EH (cell line): ENCODE results near the gene DOK1.
A peak's percentile ranks its signal among the peaks of the same experiment; 100 is the strongest.

Source experiments
- DNase-seq: peaks from one replicate; pipeline ENCODE4 v3.0.0-alpha.2; 2015; ENCODE audit warnings: low read depth

DOK1 gene

DNA sequence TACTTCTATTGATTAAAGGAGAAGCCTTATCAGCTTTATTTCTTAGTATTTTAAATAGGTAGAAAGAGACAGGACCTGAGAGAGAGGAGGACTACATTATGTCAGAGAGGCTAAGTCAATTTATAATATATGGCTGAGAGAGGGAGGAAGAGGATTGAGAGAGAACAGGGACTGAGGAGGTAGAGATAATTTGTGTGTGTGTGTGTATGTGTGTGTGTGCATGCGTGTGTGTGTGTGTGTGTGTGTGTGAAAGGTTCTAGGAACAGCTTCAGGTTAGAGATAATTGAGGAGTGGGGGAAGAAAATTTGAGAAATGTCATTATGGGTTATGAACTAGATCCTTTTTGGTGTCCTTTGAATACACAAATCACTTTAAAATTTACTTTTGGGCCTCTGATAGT is 15.2 kb downstream of the DOK1 start:
- DNase-seq: no peak

DNA sequence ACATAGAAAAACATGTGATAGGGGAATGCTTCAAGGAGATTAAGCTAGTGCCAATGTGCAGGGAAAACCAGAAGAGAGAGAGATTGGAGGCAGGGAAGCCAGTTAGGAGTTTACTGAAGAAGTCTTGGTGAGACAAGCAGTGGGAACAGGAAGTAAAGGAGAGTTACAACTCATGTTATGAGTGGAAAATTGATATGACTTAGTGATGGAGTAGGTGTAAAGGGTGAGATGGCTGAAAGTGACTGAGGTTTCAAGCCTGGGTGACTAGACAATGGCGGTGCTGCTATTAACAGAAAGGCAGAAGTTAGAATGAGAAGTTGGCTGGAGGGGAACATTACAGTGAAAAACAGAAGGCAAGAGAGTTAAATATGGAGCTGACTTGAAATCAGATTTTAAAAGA is 16.5 kb downstream of the DOK1 start:
- no peak for DNase-seq

DNA sequence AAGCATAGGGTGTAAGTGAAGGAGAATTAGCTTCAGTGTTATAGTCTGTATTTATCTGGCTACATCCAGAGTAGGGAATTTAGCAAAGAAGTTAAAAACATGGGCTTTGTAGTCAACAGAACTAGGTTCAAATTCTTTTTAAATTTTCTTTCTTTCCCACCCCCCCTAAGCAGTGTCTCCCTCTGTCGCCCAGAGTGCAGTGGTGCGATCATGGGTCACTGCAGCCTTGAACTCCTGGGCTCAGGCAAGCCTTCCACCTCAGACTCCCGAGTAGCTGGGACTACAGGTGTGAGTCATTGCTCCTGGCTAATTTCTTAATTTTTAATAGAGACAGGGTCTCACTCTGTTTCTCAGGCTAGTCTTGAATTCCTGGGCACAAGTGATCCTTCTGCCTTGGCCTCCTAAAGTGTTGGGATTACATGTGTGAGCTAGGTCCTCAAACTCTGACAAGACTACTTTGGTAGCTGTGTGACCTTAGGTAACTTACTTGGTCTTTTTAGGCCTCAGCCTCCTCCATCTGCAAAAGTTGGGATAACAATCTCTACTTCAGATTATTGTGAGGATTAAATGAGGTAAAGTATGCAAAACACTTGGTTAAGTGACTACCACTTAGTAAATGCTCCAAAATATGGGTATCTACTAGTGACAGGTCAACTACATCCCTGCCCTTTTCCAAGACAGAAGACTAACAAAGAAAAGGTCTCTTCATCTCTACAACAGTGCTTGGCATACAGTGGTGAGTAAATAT is 17.8 kb downstream of the DOK1 start:
- DNase-seq: no peak

DNA sequence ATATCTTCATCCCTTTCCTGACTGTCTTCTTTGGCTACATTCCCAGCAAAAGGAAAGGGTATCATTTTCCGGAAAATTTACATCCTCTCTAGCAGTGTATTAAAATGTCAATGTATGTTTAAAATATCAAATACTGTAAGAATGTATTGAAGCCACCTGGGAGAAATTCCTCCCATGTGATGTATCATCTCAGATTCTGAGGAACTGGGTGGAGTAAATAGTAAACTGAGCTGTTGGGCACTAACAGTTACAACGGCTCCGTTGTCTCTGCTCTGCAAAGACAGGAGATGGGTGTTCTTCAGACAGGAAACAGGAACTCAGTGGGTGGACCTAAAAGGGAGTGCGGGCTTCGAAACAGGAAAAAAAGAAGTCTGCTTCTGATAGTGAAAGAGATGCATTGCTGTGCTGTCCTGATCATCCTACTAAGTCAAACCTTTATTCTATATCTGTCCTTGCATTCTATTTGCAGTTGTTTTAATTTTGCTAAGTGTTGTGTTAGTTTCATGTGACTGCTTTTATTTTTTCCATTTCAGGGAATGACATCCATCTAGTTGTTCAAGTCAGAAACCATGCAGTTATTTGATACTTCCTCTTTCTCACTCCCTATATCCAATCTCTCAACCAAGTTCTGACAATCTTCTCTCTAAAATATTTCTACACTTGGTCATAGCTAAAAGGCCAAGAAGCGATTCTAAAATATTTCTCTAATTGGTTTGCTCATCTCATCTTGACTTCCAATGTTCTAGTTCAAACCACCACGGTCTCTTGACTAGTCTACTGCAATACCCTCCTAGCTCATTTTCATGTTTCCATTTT is 19.4 kb downstream of the DOK1 start:
- peak; percentile 90 for DNase-seq

DNA sequence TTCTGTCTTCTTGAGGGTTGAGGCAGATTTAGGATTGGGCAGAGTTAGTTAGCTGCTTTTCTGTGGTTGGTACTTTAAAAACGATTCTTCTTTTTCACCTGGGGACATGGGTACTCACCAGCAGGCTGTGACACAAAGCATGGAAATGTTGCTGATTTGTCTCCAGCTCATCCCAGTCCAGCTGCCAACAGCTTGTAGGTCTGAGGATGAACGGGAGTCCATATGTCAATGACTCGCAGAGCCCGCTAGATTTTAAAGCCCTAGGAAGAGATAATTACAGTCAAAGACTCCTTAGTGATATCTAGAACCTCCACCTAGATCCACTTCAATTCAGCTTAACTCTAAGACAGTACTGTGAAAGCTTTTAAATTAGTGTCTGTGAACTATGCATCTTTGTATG is 20.8 kb downstream of the DOK1 start:
- peak; percentile 62 for DNase-seq

DNA sequence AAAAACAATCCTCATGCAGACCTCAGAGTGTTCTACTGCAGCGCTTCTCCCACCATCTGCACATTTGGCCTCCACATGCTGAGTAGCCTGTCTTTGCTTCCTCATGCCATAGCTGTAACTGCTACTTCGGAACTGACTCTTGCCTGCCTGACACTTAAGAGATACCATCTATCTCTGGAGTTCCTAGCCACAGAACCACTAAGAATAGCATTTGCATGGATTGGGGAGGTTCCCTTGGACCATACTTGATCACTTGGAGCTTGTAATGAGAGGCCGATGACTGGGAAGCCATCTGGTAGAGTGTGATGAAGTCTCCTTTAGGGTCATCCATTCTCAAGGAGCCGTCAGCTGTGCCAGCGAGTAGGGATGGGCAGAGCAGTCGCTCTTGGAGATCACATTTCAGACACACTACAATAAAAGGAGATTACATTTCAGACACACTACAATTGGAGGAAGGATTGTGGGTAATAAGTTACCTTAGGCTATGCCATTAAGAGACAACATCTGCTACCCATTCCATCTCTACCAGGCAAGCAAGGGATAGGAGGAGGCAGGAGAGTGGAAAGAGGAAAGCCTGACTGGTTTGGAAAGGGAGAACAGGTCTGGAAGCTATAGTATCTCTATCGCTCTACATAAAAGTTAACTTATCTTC is 21.8 kb downstream of the DOK1 start:
- peak; percentile 96 for DNase-seq

DNA sequence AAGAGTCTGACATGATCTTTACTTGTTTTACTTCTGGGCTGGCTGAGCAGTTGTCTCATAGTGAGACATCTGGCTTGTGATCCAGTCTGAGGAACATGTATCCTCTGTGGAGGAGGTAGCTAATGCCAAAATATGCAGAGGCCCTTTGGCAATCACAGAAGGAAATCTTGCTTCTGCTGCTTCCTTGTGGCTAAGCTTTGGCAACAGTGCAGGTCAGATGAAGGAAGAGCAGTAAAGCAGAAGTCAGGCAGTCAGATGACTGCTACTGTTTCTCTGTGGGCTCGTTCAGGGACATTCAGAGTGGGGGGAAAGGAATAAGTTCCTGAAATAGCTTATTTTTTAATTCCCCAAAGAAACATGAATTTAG is 22.3 kb downstream of the DOK1 start:
- peak; percentile 94 for DNase-seq

DNA sequence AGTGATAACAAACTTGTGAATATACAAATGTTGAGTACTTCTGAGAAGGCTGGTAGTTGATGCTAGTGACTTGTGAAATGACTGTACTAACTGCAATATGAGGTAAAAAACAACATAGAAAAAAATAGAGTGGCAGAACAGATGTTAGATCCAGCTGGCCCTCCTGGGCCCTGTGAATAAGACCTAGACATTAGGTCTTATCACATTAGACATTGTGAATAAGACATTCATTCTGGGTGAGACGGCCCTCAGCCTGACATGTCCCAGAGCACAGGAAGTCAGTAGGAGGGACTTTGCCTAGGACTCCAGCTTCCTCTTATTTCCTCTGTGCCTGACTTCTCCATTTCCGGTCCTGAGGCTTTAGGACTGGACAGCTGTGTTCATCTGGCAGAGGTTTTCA is 22.9 kb downstream of the DOK1 start:
- peak; percentile 56 for DNase-seq

DNA sequence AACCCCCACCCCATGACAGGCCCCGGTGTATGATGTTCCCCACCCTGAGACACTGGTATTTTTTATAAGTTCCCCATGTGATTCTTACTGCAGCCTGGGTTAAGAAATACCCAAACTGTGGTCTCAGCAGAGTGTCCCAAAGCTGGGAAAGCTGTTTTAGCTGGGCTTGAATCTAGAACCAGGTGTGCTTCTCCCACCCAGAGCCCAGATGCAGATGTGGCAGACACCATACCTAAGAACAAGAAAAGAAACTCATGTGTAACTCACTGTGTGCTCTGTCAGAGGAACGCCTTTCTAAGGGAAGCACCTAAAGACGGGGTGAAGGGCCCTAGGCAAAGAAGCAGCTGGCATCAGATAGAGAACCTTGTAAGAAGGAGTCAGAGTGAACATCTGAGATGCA is 23.9 kb downstream of the DOK1 start:
- DNase-seq: no peak

DNA sequence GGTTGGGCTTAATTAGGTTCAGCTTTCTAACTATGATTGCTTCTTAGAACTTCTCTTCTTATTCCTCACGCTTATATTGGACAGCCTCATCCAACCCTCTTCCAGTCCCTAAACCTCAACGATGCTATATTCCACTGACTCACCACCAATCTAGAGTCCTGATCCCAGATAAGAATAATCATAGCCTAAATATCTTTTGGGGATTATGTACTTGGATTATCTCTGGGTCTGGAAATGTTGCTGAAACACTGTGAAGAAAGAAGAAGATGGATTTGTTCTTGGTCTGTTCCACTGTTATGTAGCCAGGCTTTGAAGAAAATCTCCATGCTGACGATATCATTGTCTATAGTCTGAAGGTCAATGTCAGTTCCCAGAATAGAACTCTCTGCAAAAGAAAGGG is 26.9 kb downstream of the DOK1 start:
- no peak for DNase-seq

DNA sequence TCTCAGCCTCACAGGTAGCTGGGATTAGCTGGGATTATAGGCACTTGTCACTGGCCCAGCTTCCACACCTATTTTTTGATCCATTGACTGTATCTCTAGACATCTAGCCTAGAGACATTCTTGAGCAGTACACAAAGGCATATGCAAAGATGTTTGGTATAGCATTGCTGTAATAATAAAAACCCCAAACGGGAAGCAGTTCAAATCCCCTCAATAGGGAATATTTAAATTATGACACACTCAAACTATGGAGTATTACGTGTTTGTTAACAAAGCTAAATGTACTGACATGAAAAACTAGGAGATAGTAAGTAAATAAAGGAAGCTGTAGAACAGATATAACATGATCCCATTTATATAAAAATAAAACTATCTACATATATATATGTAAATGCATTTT is 27.7 kb downstream of the DOK1 start:
- DNase-seq: no peak

DNA sequence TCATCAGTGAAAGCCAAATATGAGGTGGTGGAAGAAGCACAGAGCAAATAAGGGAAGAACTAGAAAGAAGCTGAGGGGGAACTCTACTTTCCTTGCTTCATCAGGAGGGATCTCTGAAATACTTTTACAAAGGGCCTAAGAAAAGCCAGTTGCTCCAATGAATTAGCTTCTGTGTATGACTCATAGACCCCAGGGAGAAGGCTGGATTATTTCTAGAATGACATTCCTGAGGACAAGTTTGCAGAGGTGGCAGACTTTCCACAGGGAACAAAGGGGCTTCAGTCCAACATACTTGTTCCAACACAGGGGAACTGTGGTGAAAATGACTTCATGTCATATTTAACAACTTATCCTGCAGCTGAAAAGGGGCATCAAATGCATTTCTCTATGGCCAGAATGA is 29.0 kb downstream of the DOK1 start:
- peak; percentile 82 for DNase-seq

DNA sequence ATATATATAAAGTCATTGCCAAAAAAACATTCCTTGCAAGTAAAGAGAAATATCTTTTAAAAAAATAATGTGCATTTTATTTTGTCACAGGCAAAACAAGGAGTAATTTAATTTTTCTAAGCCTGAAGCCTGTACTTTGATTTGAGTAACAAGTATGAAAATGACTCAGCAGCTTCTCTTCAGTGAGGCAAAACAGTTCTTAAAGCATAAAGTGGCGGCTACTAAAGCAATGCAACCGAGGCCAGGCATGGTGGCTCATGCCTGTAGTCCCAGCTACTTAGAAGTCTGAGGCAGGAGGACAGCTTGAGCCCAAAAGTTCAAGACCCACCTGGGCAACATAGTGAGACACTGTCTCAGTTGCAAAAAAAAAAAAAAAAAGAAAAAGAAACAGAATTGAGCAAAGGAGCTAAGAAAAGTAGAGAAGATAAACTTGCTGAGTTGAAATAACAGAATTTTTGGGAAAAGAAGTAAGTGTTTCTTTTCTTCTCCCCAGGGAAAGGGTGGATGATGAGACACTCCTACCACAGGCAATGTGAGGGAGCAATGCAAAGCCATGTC is 29.6 kb downstream of the DOK1 start:
- DNase-seq: peak; percentile 63

DNA sequence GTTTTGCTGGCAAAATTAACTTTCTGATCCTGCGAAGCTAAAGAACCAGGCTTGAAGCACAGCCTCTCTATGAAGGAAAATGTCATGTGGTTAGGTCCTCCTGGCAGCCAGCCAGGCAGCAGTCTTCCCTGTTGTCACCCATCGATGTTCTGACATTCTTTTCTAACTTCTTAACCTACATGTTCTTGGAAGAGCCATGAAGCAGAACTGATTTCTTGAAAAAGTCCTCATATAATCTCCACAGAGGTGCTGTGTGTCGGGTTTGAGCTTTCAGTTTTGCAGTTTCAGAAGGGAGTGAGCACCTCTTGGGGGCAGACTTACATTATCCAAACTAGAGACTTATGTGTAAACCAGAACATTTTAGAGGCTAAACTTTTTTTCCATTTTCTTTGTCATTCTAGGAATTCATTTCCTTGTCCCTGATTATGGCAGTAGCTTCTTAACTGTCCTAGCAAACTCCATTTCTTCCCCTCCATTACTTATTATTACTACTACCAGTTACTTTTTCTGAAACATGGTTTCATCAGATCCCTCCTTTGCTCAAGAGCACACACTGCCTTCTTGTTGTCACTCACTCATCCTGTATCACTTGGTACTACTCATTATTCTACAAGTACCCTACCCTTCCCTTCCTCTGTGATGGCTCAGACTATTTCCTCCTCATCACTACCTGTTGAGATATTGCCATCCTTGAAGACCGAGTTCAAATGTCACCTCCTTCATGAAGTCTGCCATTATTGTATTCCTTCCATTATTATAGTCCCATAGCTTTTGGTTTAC is 31.1 kb downstream of the DOK1 start:
- peak; percentile 23 for DNase-seq

DNA sequence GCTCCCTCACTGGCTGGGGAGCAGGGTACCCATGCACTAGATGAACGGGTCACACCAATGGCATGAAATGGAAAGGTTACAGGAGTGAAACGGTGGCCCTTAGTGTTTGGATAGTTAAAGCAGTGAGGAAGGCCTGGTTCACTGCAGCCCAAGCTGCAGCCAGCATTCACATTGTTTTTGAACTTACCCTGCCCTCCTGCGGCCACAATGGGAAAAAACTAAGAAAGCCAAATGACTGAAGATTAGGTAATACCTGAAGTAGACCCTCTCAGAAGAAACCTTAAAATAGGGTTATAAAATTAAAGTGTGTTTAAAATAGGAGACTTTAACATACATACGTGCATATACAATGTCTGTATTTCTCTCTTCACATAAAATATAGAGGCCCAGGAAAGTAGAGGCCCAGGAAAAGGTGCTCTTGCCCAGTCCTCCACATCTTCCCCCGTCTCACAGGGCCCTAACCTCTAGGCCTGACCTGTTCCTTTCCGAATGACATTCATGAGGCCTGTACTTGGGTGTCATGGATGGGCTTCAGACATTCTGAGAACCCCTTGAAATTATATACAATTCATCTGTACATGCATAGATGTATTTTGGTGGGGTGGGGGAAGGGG is 33.3 kb downstream of the DOK1 start:
- peak; percentile 81 for DNase-seq

DNA sequence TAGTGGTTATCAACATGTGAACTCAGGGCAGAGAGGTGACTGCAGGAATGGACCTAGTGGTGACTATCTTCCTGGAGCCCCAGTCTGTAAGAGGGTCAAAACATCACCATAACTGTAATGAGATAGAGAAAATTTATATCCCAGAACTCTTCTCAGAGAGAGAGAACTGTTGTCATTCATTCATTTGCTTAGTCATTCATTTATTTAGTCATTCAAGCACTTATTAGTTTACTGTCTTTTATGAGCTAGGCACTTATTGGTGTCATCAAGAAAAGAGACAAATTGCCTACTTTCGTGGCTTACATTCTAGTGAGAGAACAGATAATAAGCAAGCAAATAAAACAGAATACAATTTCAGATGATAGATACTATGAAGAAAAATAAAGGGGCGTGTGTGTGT is 34.1 kb downstream of the DOK1 start:
- DNase-seq: no peak

DNA sequence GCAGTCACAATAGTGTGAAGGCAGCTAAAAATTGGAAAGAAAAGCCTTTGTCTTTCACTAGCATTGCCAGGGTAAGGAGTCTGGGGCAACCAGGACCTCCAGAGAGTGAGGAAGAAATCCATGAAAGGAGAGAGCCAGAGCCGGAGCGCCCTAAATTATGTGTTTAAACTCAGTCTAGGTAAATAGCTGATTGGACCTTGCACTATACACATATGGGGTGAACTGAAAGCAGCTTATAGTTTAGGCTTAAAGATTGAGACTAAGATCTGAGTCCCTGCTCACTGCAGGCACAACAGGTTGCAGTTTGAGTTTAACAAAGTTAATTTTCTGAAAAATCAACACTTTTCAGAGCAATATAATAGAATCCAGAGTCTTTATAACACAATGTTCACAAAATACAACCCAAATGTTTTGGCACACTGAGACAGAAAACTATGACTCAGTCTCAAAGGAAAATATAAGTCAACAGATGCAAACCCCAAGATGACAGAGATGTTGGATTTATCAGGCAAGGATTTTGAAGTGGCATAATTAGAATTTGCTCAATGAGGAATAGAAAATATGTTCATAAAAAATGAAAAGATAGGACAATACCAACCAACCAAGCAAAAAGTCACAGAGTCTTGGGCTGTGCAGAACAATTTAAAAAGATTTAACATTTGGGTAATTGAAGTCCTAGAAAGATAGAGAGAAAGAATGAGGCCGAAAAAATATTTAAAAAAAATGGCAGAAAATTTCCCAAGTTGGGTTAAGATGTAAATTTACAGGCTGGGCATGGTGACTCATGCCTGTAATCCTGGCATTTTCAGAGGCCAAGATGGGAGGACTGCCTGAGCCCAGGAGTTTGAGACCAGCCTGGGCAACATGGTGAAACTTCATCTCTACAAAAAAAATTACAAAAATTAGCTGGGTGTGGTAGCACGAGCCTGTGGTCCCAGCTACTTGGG is 39.6 kb downstream of the DOK1 start:
- DNase-seq: no peak

DNA sequence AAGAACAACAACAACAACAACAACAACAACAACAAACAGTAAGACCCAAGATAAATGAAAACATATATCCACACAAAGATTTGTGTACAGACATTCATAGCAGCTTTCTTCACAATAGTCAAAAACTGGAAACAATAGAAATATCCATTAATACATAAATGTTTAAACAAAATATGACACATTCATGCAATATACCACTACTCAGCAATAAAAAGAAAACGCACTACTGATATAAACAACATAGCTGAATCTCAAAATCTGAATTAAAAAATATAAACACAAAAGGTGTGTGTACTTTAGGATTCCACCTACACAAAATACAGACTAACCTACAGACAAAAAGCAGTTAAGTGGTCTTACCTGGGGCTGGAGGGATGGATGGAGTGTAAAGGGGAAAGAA is 42.1 kb downstream of the DOK1 start:
- DNase-seq: no peak

DNA sequence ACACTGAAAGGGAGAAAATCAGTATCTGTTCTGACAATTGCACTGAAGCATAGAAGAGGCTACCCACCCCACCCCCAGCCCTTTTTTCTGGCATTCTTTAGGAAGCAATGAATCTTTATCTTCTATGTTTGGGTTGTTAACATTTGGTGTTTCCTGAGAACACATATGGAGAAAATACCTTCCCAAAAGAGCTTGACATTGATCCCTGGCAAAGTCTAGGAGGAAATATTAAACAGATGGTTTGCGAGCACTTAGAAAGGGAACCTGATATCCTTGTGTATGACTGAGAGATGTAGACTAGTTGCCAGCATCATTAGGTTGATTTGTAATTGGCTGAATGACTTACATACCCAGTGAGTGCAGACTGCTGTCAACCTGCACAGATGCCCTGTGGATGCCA is 42.9 kb downstream of the DOK1 start:
- DNase-seq: no peak

DNA sequence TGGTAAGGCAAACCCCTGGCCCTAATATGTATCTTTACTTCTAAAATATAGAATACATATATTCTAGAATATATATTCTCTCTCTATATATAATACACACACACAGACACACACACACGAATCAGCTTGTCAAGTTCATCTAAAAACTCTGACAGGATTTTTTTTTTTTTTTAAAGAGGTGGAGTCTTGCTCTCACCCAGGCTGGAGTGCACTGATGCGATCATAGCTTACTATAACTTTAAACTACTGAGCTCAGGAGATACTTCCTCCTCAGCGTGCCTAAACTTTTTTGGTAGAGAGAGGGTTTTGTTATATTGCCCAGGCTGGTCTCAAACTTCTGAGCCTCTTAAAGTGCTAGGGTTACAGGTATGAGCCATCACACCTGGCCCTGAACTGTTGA is 45.2 kb downstream of the DOK1 start:
- no peak for DNase-seq
